T follicular helper cell (primary cell): Measurements from ENCODE around the gene ANKMY2.

Experiments
- DNase-seq: peaks from one replicate; pipeline ENCODE4 v3.0.0-alpha.2; 2020; ENCODE audit warnings: low read depth

Gene ANKMY2

GRCh38 chr7:16579216-16579615 is 66.3 kb downstream of the ANKMY2 start:
- DNase-seq = no peak

DNA sequence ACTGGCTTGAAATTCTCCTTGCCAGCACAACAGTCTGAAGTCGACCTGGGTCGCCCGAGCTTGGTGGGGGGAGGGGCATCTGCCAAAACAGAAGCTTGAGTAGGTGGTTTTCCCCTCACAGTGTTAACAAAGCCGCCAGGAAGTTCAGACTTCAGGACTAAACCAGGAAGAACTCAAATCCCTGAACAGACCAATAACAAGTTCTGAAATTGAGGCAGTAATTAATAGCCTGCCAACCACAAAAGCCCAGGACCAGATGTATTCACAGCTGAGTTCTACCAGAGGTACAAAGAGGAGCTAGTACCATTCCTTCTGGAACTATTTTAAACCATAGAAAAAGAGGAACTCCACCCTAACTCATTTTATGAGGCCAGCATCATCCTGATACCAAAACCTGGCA is 73.6 kb downstream of the ANKMY2 start:
- DNase-seq = no peak

GRCh38 chr7:16564909-16565426 is 80.6 kb downstream of the ANKMY2 start:
- DNase-seq = no peak

- no peak for DNase-seq
These were observed 81.6 kb downstream of the ANKMY2 start for GRCh38 chr7:16564023-16564380.

- DNase-seq = no peak
These were observed 82.1 kb downstream of the ANKMY2 start for GRCh38 chr7:16563281-16564022.

- DNase-seq = no peak
These were observed 82.9 kb downstream of the ANKMY2 start for GRCh38 chr7:16562456-16563220.

- DNase-seq = no peak
These were observed 83.6 kb downstream of the ANKMY2 start for GRCh38 chr7:16561943-16562342.

GRCh38 chr7:16559497-16560179 is 85.9 kb downstream of the ANKMY2 start:
- no peak for DNase-seq

- no peak for DNase-seq
These were observed 86.7 kb downstream of the ANKMY2 start for GRCh38 chr7:16558761-16559302.

DNA sequence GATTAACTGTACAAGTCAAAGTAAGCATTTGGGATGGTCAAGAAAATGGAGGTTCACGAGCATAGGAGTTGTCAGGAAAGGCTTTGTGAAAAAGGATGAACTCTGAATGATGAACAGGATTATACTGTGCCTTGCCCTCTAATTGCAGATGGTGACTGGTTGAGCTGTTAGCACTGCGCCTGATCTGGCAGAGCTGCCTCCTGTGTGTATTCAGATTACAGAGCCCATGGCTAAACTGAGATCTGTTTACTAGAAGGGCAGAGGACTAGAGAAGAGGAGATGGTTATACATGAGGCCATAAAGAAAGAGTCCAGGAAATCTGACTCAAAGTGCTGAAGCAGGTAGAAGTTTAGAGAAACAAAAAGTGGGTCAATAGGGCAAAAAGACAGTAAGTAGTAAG is 89.2 kb downstream of the ANKMY2 start:
- DNase-seq = no peak

- no peak for DNase-seq
These were observed 90.9 kb downstream of the ANKMY2 start for GRCh38 chr7:16554518-16555236.

- DNase-seq = no peak
These were observed 94.9 kb downstream of the ANKMY2 start for GRCh38 chr7:16550671-16551070.
